ENCODE measurements around the gene TTBK1. TPM values are rescaled to one million over a fixed set of nuclear protein-coding genes. Genes with fewer than 3 reads are reported as not detected.

TTBK1 gene
- 0.29 to 0.34 TPM (median 0.29 TPM) in 3 replicates for total RNA-seq

GRCh38 chr6:43242908-43243663 is at the start of gene TTBK1:
Gene TTBK1 (plus strand): TSS chr6:43243481. CDS start chr6:43246661, 3,180 bp downstream.
- Mint-ChIP-seq H3K9me3 (peaks cover 7% of the 10 kb centered on the region), H3K27me3 (ENCODE audit: low read depth) (peaks cover 11% of the 10 kb centered on the region), H3K36me3 (no peaks in the 10 kb centered on the region), H3K4me3 (no peak within 1 kb of the TSS), H3K4me1 (peaks cover 12% of the 10 kb centered on the region), H3K27ac (no peak within 1 kb of the TSS)
- TF ChIP-seq, protein P1, sequence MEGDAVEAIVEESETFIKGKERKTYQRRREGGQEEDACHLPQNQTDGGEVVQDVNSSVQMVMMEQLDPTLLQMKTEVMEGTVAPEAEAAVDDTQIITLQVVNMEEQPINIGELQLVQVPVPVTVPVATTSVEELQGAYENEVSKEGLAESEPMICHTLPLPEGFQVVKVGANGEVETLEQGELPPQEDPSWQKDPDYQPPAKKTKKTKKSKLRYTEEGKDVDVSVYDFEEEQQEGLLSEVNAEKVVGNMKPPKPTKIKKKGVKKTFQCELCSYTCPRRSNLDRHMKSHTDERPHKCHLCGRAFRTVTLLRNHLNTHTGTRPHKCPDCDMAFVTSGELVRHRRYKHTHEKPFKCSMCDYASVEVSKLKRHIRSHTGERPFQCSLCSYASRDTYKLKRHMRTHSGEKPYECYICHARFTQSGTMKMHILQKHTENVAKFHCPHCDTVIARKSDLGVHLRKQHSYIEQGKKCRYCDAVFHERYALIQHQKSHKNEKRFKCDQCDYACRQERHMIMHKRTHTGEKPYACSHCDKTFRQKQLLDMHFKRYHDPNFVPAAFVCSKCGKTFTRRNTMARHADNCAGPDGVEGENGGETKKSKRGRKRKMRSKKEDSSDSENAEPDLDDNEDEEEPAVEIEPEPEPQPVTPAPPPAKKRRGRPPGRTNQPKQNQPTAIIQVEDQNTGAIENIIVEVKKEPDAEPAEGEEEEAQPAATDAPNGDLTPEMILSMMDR (IDR thresholded peaks at IDR 0.05; ENCODE audit: unreplicated experiment): no peak
- DNase-seq (ENCODE audit: low spot score in 2 of 2, unreplicated experiment in 2 of 2): peak in 1 of 2 experiments; percentile 19

GRCh38 chr6:43193929-43194328 is 49.4 kb upstream of the TTBK1 start:
- Mint-ChIP-seq H3K27me3 (ENCODE audit: low read depth) (no peaks in the 10 kb centered on the region), H3K27ac (no peak overlapping the region), H3K9me3 (no peaks in the 10 kb centered on the region), H3K4me1 (no peaks in the 10 kb centered on the region), H3K36me3 (peaks cover 26% of the 10 kb centered on the region), H3K4me3 (no peak overlapping the region)
- no peak for DNase-seq (ENCODE audit: low spot score in 2 of 2, unreplicated experiment in 2 of 2)
- TF ChIP-seq, protein P1 (IDR thresholded peaks at IDR 0.05; ENCODE audit: unreplicated experiment): no peak

DNA sequence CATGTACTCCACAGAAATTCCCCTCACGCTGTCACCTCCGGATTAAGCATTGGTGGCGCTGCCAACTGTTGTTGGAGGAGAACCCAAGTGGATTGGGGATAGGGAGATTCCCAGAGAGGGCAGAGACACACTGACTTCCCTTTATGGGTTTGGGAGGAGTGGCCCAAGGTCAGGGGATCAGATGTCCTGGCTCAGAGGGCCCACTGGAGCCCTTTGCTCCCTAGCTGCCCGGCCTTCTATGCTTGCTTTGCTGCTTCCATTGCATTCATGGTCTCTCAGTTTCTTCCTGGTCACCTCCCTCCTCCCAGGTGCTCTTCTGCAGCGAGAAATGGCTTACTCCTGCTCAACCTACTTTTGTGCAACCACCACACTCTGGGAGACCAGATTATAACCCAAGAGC is 46.9 kb upstream of the TTBK1 start:
- DNase-seq (ENCODE audit: low spot score in 2 of 2, unreplicated experiment in 2 of 2): no peak
- H3K36me3 Mint-ChIP-seq: peaks cover 35% of the 10 kb centered on the region
- H3K27ac Mint-ChIP-seq: no peak overlapping the region
- H3K4me1 Mint-ChIP-seq: no peaks in the 10 kb centered on the region
- TF ChIP-seq, protein P1 (IDR thresholded peaks at IDR 0.05; ENCODE audit: unreplicated experiment): no peak
- no peaks in the 10 kb centered on the region for H3K9me3 Mint-ChIP-seq
- H3K4me3 Mint-ChIP-seq: no peak overlapping the region
- no peaks in the 10 kb centered on the region for H3K27me3 Mint-ChIP-seq (ENCODE audit: low read depth)

DNA sequence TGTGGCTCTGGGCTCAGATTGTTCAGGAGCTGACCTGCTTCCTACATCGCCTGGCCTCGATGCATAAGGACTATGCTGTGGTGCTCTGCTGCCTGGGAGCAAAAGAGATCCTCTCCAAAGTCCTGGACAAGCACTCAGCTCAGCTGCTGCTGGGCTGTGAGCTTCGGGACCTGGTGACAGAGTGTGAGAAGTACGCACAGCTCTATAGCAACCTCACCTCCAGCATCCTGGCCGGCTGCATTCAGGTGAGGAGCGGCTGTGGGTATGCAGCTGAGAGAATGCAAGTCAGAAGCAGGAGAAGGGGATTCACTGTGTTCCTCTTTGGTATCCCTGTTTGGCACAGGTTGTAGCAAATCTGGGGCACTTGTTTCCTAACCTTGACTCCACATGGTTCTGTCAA is 43.4 kb upstream of the TTBK1 start:
- H3K9me3 Mint-ChIP-seq: no peaks in the 10 kb centered on the region
- no peaks in the 10 kb centered on the region for H3K27me3 Mint-ChIP-seq (ENCODE audit: low read depth)
- no peaks in the 10 kb centered on the region for H3K4me1 Mint-ChIP-seq
- DNase-seq (ENCODE audit: low spot score in 2 of 2, unreplicated experiment in 2 of 2): no peak
- TF ChIP-seq, protein P1 (IDR thresholded peaks at IDR 0.05; ENCODE audit: unreplicated experiment): no peak
- H3K36me3 Mint-ChIP-seq: peaks cover 32% of the 10 kb centered on the region
- no peak overlapping the region for H3K4me3 Mint-ChIP-seq
- no peak overlapping the region for H3K27ac Mint-ChIP-seq

- no peak overlapping the region for H3K27ac Mint-ChIP-seq
- H3K4me3 Mint-ChIP-seq: no peak overlapping the region
- H3K36me3 Mint-ChIP-seq: peaks cover 33% of the 10 kb centered on the region
- TF ChIP-seq, protein P1 (IDR thresholded peaks at IDR 0.05; ENCODE audit: unreplicated experiment): no peak
- H3K4me1 Mint-ChIP-seq: no peaks in the 10 kb centered on the region
- no peaks in the 10 kb centered on the region for H3K27me3 Mint-ChIP-seq (ENCODE audit: low read depth)
- no peaks in the 10 kb centered on the region for H3K9me3 Mint-ChIP-seq
- DNase-seq (ENCODE audit: low spot score in 2 of 2, unreplicated experiment in 2 of 2): no peak
These were observed 42.7 kb upstream of the TTBK1 start for GRCh38 chr6:43200541-43200940.

Data from mesothelial cell of epicardium (in vitro differentiated cells).